ENCODE measurements around the gene CNTN5. TPM values are rescaled to one million over a fixed set of nuclear protein-coding genes. Genes with fewer than 3 reads are reported as not detected.

The CNTN5 gene
- polyA plus RNA-seq, 2 donors, result not detected

DNA sequence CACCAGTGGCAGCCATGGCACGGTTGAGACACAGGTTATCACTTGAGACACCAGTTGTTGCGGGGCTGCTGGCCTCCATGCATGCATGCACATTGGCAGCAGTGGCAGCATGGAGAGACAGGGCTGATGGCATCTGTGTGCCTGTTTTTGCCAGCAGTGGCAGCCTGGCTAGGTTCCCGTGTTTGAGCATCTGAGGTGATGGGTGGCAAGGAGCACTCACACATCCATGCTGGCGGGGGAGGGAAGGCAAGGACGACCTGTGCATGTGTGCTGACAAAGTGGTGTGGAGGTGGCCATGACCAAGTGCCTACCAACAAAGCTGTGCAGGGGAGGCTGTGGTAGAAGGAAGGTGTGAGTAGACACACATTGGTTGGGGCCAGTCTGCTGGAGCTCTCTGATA is 133.5 kb downstream of the CNTN5 start:
- WGBS, 2 donors, result 70 to 92% methylated on average over 5 of the region's 5 CpGs
- no peak overlapping the region for H3K27ac ChIP-seq (ENCODE audit: low read depth in 2 of 2, low read length in 1 of 2)
- peaks cover 0 to 7% of the 10 kb centered on the region in 2 donors for H3K4me1 ChIP-seq (ENCODE audit: control insufficient read depth in 2 of 2, insufficient read depth in 2 of 2, low read length in 1 of 2)
- peaks cover 0 to 4% of the 10 kb centered on the region in 2 donors for H3K9me3 ChIP-seq (ENCODE audit: control insufficient read depth in 2 of 2, insufficient read depth in 1 of 2, low read depth in 1 of 2, low read length in 1 of 2)
- H3K36me3 ChIP-seq (ENCODE audit: control insufficient read depth in 2 of 2, insufficient read depth in 2 of 2, low read length in 1 of 2), result no peaks in the 10 kb centered on the region
- no peak overlapping the region for H3K4me3 ChIP-seq (ENCODE audit: low read depth in 1 of 2, low read length in 2 of 2)
- H3K27me3 ChIP-seq (ENCODE audit: control insufficient read depth in 1 of 2, insufficient read depth in 2 of 2, low read length in 2 of 2), result no peaks in the 10 kb centered on the region

- 57 to 63% methylated on average over 2 of the region's 2 CpGs for WGBS, 2 donors
- H3K9me3 ChIP-seq (ENCODE audit: control insufficient read depth in 2 of 2, insufficient read depth in 1 of 2, low read depth in 1 of 2, low read length in 1 of 2), result no peaks in the 10 kb centered on the region
- no peaks in the 10 kb centered on the region for H3K36me3 ChIP-seq (ENCODE audit: control insufficient read depth in 2 of 2, insufficient read depth in 2 of 2, low read length in 1 of 2)
- no peaks in the 10 kb centered on the region for H3K27me3 ChIP-seq (ENCODE audit: control insufficient read depth in 1 of 2, insufficient read depth in 2 of 2, low read length in 2 of 2)
- no peaks in the 10 kb centered on the region for H3K4me1 ChIP-seq (ENCODE audit: control insufficient read depth in 2 of 2, insufficient read depth in 2 of 2, low read length in 1 of 2)
- no peak overlapping the region for H3K4me3 ChIP-seq (ENCODE audit: low read depth in 1 of 2, low read length in 2 of 2)
- no peak overlapping the region for H3K27ac ChIP-seq (ENCODE audit: low read depth in 2 of 2, low read length in 1 of 2)
Observed at GRCh38 chr11:99160447-99160846, 139.7 kb downstream of the CNTN5 start.

- Histone ChIP-seq H3K27ac (ENCODE audit: low read depth in 2 of 2, low read length in 1 of 2) (no peak overlapping the region), H3K36me3 (ENCODE audit: control insufficient read depth in 2 of 2, insufficient read depth in 2 of 2, low read length in 1 of 2) (no peaks in the 10 kb centered on the region), H3K9me3 (ENCODE audit: control insufficient read depth in 2 of 2, insufficient read depth in 1 of 2, low read depth in 1 of 2, low read length in 1 of 2) (no peaks in the 10 kb centered on the region), H3K27me3 (ENCODE audit: control insufficient read depth in 1 of 2, insufficient read depth in 2 of 2, low read length in 2 of 2) (no peaks in the 10 kb centered on the region), H3K4me3 (ENCODE audit: low read depth in 1 of 2, low read length in 2 of 2) (no peak overlapping the region), H3K4me1 (ENCODE audit: control insufficient read depth in 2 of 2, insufficient read depth in 2 of 2, low read length in 1 of 2) (no peaks in the 10 kb centered on the region)
- 81 to 87% methylated on average over 5 of the region's 5 CpGs for WGBS, 2 donors
Observed at GRCh38 chr11:99162819-99163218, 142.1 kb downstream of the CNTN5 start.

DNA sequence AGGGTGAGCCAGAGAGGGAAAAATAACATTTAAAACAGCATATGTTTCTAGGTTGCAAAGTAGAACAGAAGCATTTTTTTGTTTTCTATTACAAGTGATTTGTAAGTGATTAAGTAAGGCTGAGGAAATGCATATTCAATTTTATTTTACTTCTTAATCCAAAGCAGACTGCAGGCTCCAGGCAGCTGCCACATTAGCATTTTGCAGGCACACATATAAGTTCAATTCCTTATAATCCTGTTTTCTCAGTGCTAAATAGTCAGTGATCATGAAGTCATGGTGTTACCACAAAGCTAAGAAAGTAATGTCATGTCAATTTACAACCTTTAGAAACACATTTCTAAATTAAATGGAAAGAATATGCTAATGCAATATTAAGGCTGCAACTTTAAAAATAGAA is 149.8 kb downstream of the CNTN5 start:
- H3K4me3 ChIP-seq (ENCODE audit: low read depth in 1 of 2, low read length in 2 of 2), result no peak overlapping the region
- no peaks in the 10 kb centered on the region for H3K27me3 ChIP-seq (ENCODE audit: control insufficient read depth in 1 of 2, insufficient read depth in 2 of 2, low read length in 2 of 2)
- no peaks in the 10 kb centered on the region for H3K36me3 ChIP-seq (ENCODE audit: control insufficient read depth in 2 of 2, insufficient read depth in 2 of 2, low read length in 1 of 2)
- no peak overlapping the region for H3K27ac ChIP-seq (ENCODE audit: low read depth in 2 of 2, low read length in 1 of 2)
- H3K4me1 ChIP-seq (ENCODE audit: control insufficient read depth in 2 of 2, insufficient read depth in 2 of 2, low read length in 1 of 2), result no peaks in the 10 kb centered on the region
- no peaks in the 10 kb centered on the region for H3K9me3 ChIP-seq (ENCODE audit: control insufficient read depth in 2 of 2, insufficient read depth in 1 of 2, low read depth in 1 of 2, low read length in 1 of 2)

DNA sequence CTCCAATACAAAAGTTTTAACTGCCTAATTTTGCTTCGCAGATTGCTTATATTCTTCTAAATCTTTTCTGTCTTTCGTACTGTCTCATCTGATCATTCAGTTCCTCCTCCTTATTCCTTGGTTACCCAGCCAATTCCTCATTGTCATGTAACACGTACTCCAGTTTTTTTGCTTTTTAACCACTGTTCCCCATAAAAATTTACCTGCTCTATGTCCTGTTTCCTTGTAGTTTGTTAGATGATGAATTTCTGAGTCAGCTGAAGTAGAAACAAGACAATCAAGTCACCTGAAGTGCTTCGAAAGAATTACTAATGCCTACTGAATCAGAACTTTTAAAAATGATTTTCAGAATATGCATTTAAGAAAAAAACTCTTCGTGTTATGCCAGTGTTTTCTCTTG is 150.6 kb downstream of the CNTN5 start:
- no peaks in the 10 kb centered on the region for H3K27me3 ChIP-seq (ENCODE audit: control insufficient read depth in 1 of 2, insufficient read depth in 2 of 2, low read length in 2 of 2)
- H3K27ac ChIP-seq (ENCODE audit: low read depth in 2 of 2, low read length in 1 of 2), result no peak overlapping the region
- no peaks in the 10 kb centered on the region for H3K4me1 ChIP-seq (ENCODE audit: control insufficient read depth in 2 of 2, insufficient read depth in 2 of 2, low read length in 1 of 2)
- H3K4me3 ChIP-seq (ENCODE audit: low read depth in 1 of 2, low read length in 2 of 2), result no peak overlapping the region
- no peaks in the 10 kb centered on the region for H3K9me3 ChIP-seq (ENCODE audit: control insufficient read depth in 2 of 2, insufficient read depth in 1 of 2, low read depth in 1 of 2, low read length in 1 of 2)
- no peaks in the 10 kb centered on the region for H3K36me3 ChIP-seq (ENCODE audit: control insufficient read depth in 2 of 2, insufficient read depth in 2 of 2, low read length in 1 of 2)
- WGBS, 2 donors, result 79 to 80% methylated on average over 5 of the region's 5 CpGs

DNA sequence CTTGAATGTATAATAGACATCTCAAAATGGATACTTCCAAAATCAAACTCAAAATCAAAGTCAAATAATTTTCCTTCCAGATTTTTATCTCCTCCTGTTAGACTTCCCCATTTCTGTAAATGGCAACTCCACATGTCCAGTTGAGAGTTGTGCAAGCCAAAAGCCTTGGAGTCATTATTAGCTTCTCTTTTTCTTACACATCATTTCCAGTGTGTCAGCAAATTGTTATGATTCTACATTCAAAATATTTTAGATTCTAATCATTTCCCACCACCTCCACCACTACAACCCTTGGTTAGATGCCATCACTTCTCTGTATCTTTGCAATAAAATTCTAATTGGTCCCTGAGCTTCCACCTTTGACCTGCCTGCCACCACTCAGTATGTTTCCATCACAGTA is 155.7 kb downstream of the CNTN5 start:
- Histone ChIP-seq H3K27ac (ENCODE audit: low read depth in 2 of 2, low read length in 1 of 2) (no peak overlapping the region), H3K36me3 (ENCODE audit: control insufficient read depth in 2 of 2, insufficient read depth in 2 of 2, low read length in 1 of 2) (no peaks in the 10 kb centered on the region), H3K27me3 (ENCODE audit: control insufficient read depth in 1 of 2, insufficient read depth in 2 of 2, low read length in 2 of 2) (no peaks in the 10 kb centered on the region), H3K9me3 (ENCODE audit: control insufficient read depth in 2 of 2, insufficient read depth in 1 of 2, low read depth in 1 of 2, low read length in 1 of 2) (no peaks in the 10 kb centered on the region), H3K4me3 (ENCODE audit: low read depth in 1 of 2, low read length in 2 of 2) (no peak overlapping the region), H3K4me1 (ENCODE audit: control insufficient read depth in 2 of 2, insufficient read depth in 2 of 2, low read length in 1 of 2) (no peaks in the 10 kb centered on the region)

DNA sequence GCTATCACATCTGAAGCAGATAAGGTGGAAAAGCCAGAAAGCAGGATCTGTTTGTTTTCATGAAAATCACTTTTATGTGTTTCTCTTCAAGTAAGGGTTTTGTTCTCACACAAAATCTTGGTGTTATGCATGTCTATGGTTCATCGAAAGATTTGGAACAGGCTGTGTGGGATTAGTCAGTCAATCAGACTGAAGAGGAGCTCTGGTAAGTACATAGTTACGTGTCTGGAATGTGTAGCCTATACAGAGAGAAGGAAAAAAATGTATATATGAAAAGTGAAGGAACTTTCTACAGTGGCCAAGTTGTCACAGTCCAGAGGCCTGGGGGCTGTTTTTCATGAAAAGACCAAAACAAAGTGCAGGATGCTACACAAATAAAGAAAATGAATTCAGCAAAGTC is 156.7 kb downstream of the CNTN5 start:
- Histone ChIP-seq H3K4me1 (ENCODE audit: control insufficient read depth in 2 of 2, insufficient read depth in 2 of 2, low read length in 1 of 2) (no peaks in the 10 kb centered on the region), H3K36me3 (ENCODE audit: control insufficient read depth in 2 of 2, insufficient read depth in 2 of 2, low read length in 1 of 2) (no peaks in the 10 kb centered on the region), H3K4me3 (ENCODE audit: low read depth in 1 of 2, low read length in 2 of 2) (no peak overlapping the region), H3K27me3 (ENCODE audit: control insufficient read depth in 1 of 2, insufficient read depth in 2 of 2, low read length in 2 of 2) (no peaks in the 10 kb centered on the region), H3K9me3 (ENCODE audit: control insufficient read depth in 2 of 2, insufficient read depth in 1 of 2, low read depth in 1 of 2, low read length in 1 of 2) (no peaks in the 10 kb centered on the region), H3K27ac (ENCODE audit: low read depth in 2 of 2, low read length in 1 of 2) (no peak overlapping the region)
- 53 to 62% methylated on average over 2 of the region's 2 CpGs for WGBS, 2 donors

GRCh38 chr11:99184146-99184545 is 163.4 kb downstream of the CNTN5 start:
- Histone ChIP-seq H3K27ac (ENCODE audit: low read depth in 2 of 2, low read length in 1 of 2) (no peak overlapping the region), H3K9me3 (ENCODE audit: control insufficient read depth in 2 of 2, insufficient read depth in 1 of 2, low read depth in 1 of 2, low read length in 1 of 2) (no peaks in the 10 kb centered on the region), H3K4me3 (ENCODE audit: low read depth in 1 of 2, low read length in 2 of 2) (no peak overlapping the region), H3K27me3 (ENCODE audit: control insufficient read depth in 1 of 2, insufficient read depth in 2 of 2, low read length in 2 of 2) (no peaks in the 10 kb centered on the region), H3K36me3 (ENCODE audit: control insufficient read depth in 2 of 2, insufficient read depth in 2 of 2, low read length in 1 of 2) (no peaks in the 10 kb centered on the region), H3K4me1 (ENCODE audit: control insufficient read depth in 2 of 2, insufficient read depth in 2 of 2, low read length in 1 of 2) (no peaks in the 10 kb centered on the region)

DNA sequence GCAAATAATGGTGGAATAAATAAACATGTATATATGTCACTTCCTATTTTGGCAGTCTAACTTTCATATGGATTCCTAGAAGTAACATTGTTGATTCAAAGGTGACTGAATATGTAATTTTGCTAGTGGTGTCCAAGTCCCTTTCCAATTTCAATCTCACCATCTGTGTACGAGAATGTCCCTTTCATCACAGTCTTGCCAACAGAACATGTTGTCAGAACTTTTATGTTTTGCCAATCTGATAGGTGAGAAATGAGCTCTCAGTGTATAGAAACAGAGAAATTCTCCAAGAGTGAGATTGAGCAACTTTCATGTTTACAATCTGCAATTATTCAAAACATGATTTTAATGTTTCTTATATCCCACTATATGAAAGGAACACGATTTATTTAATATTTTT is 167.5 kb downstream of the CNTN5 start:
- Histone ChIP-seq H3K27ac (ENCODE audit: low read depth in 2 of 2, low read length in 1 of 2) (no peak overlapping the region), H3K4me1 (ENCODE audit: control insufficient read depth in 2 of 2, insufficient read depth in 2 of 2, low read length in 1 of 2) (no peaks in the 10 kb centered on the region), H3K27me3 (ENCODE audit: control insufficient read depth in 1 of 2, insufficient read depth in 2 of 2, low read length in 2 of 2) (no peaks in the 10 kb centered on the region), H3K4me3 (ENCODE audit: low read depth in 1 of 2, low read length in 2 of 2) (no peak overlapping the region), H3K9me3 (ENCODE audit: control insufficient read depth in 2 of 2, insufficient read depth in 1 of 2, low read depth in 1 of 2, low read length in 1 of 2) (no peaks in the 10 kb centered on the region), H3K36me3 (ENCODE audit: control insufficient read depth in 2 of 2, insufficient read depth in 2 of 2, low read length in 1 of 2) (no peaks in the 10 kb centered on the region)
- WGBS, 2 donors, result 67 to 71% methylated on average over 2 of the region's 2 CpGs

DNA sequence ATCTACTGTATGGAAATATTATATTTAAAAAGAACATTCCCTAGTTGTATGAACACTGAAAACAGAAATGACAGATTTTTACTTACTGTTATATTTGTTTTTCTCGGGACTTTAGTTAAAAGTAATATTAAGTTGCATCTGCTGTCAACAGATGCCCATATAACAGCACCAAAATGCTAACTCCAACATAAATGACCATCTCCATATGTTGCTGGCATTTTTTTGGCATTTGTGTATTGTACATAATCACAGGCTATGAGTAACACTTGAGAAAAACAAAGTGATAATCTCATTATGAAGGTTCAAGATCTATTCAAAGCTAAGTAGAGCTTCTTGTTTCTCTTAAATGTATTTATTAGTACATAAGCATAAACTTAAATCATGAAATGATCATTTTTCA is 172.0 kb downstream of the CNTN5 start:
- no peak overlapping the region for H3K27ac ChIP-seq (ENCODE audit: low read depth in 2 of 2, low read length in 1 of 2)
- no peaks in the 10 kb centered on the region for H3K4me1 ChIP-seq (ENCODE audit: control insufficient read depth in 2 of 2, insufficient read depth in 2 of 2, low read length in 1 of 2)
- 63 to 69% methylated on average over 1 of the region's 1 CpG for WGBS, 2 donors
- no peaks in the 10 kb centered on the region for H3K36me3 ChIP-seq (ENCODE audit: control insufficient read depth in 2 of 2, insufficient read depth in 2 of 2, low read length in 1 of 2)
- H3K27me3 ChIP-seq (ENCODE audit: control insufficient read depth in 1 of 2, insufficient read depth in 2 of 2, low read length in 2 of 2), result no peaks in the 10 kb centered on the region
- no peak overlapping the region for H3K4me3 ChIP-seq (ENCODE audit: low read depth in 1 of 2, low read length in 2 of 2)
- H3K9me3 ChIP-seq (ENCODE audit: control insufficient read depth in 2 of 2, insufficient read depth in 1 of 2, low read depth in 1 of 2, low read length in 1 of 2), result no peaks in the 10 kb centered on the region
